Naive B cell (primary cell): ENCODE data around the gene KRT86. TPM values are rescaled to one million over a fixed set of nuclear protein-coding genes. Genes with fewer than 3 reads are reported as not detected.
A peak's percentile ranks its signal among the peaks of the same experiment; 100 is the strongest.

Experiments
- ATAC-seq, 2 donors: fragments of 150-1000 bp; cut with Tn5 transposase; 2 replicates each; pipeline ENCODE4 v1.10.0; 2021; ENCODE audit warnings: low read depth in 2 of 2, mild to moderate bottlenecking in 2 of 2, moderate library complexity in 2 of 2
- DNase-seq: peaks from one replicate; pipeline ENCODE4 v3.0.0; 2022
- H3K27ac Mint-ChIP-seq, 6 donors: one replicate each; pipeline ENCODE4 v1.8.0; 2020 to 2022; ENCODE audit warnings: mild to moderate bottlenecking in 6 of 6, mixed read lengths in 6 of 6, moderate library complexity in 5 of 6, inconsistent platforms in 2 of 6
- H3K27me3 Mint-ChIP-seq, 3 donors: one replicate each; pipeline ENCODE4 v1.8.0; 2021 to 2022; ENCODE audit warnings: mixed read lengths in 3 of 3, mild to moderate bottlenecking in 1 of 3
- H3K36me3 Mint-ChIP-seq, 2 donors: one replicate each; pipeline ENCODE4 v1.8.0; 2020 to 2022; ENCODE audit warnings: mixed read lengths in 2 of 2, inconsistent platforms in 1 of 2, mild to moderate bottlenecking in 1 of 2
- H3K4me1 Mint-ChIP-seq, 3 donors: one replicate each; pipeline ENCODE4 v1.8.0; 2020 to 2022; ENCODE audit warnings: mixed read lengths in 3 of 3, inconsistent platforms in 1 of 3, mild to moderate bottlenecking in 1 of 3, moderate library complexity in 1 of 3
- H3K4me3 Mint-ChIP-seq, 8 donors: one replicate each; pipeline ENCODE4 v1.8.0; 2020 to 2022; ENCODE audit warnings: mild to moderate bottlenecking in 8 of 8, mixed read lengths in 8 of 8, moderate library complexity in 8 of 8, inconsistent platforms in 2 of 8
- H3K9me3 Mint-ChIP-seq, 7 donors: one replicate each; pipeline ENCODE4 v1.8.0; 2020 to 2022; ENCODE audit warnings: mixed read lengths in 7 of 7, mild to moderate bottlenecking in 5 of 7, inconsistent platforms in 2 of 7, moderate library complexity in 1 of 7
- polyA plus RNA-seq, 6 donors: library from polyadenylated mRNA; unstranded; fragments of 300-500 nt; fragmentation: Illumina TruSeq; gene quantifications; one replicate each; pipeline ENCODE4 v1.2.3, GENCODE V29; 2021; ENCODE audit warnings: low read depth in 6 of 6

Gene KRT86
- polyA plus RNA-seq, 6 donors from 2014 or later, result not detected

- H3K9me3 Mint-ChIP-seq, result peaks cover 0 to 10% (median 1%) of the 10 kb centered on the region in 7 donors
- peaks cover 0 to 2% (median 0%) of the 10 kb centered on the region in 3 donors for H3K4me1 Mint-ChIP-seq
- H3K27me3 Mint-ChIP-seq, result peaks cover 70 to 84% (median 74%) of the 10 kb centered on the region in 3 donors
- no peak overlapping the region for H3K27ac Mint-ChIP-seq
- H3K4me3 Mint-ChIP-seq, result no peak overlapping the region
- DNase-seq, result no peak
- H3K36me3 Mint-ChIP-seq, result peaks cover 6 to 7% of the 10 kb centered on the region in 2 donors
- ATAC-seq, result no peak
These were observed 14.7 kb upstream of the KRT86 start for GRCh38 chr12:52259657-52260243.

GRCh38 chr12:52260361-52261207 is 13.9 kb upstream of the KRT86 start:
- Mint-ChIP-seq H3K4me1 (peaks cover 0 to 2% (median 0%) of the 10 kb centered on the region in 3 donors), H3K4me3 (no peak overlapping the region), H3K27ac (no peak overlapping the region), H3K9me3 (peaks cover 0 to 10% (median 1%) of the 10 kb centered on the region in 7 donors), H3K27me3 (peaks cover 62 to 75% (median 70%) of the 10 kb centered on the region in 3 donors), H3K36me3 (peaks cover 6% of the 10 kb centered on the region in 2 donors)
- no peak for ATAC-seq
- no peak for DNase-seq

- peaks cover 0 to 10% (median 1%) of the 10 kb centered on the region in 7 donors for H3K9me3 Mint-ChIP-seq
- peaks cover 0 to 2% (median 0%) of the 10 kb centered on the region in 3 donors for H3K4me1 Mint-ChIP-seq
- no peak overlapping the region for H3K4me3 Mint-ChIP-seq
- DNase-seq (no peak), ATAC-seq (no peak)
- peaks cover 56 to 70% (median 65%) of the 10 kb centered on the region in 3 donors for H3K27me3 Mint-ChIP-seq
- no peak overlapping the region for H3K27ac Mint-ChIP-seq
- peaks cover 3 to 6% of the 10 kb centered on the region in 2 donors for H3K36me3 Mint-ChIP-seq
These were observed 13.3 kb upstream of the KRT86 start for GRCh38 chr12:52261208-52261484.

- Mint-ChIP-seq H3K9me3 (peaks cover 0 to 10% (median 2%) of the 10 kb centered on the region in 7 donors), H3K27ac (no peak overlapping the region), H3K36me3 (peaks cover 3 to 6% of the 10 kb centered on the region in 2 donors), H3K4me1 (peaks cover 0 to 2% (median 0%) of the 10 kb centered on the region in 3 donors), H3K27me3 (peaks cover 52 to 64% (median 57%) of the 10 kb centered on the region in 3 donors), H3K4me3 (no peak overlapping the region)
- DNase-seq (no peak), ATAC-seq (no peak)
These were observed 12.2 kb upstream of the KRT86 start for GRCh38 chr12:52262286-52262685.

- H3K9me3 Mint-ChIP-seq, result peaks cover 0 to 10% (median 2%) of the 10 kb centered on the region in 7 donors
- no peak for ATAC-seq
- peaks cover 50 to 59% (median 53%) of the 10 kb centered on the region in 3 donors for H3K27me3 Mint-ChIP-seq
- DNase-seq, result no peak
- H3K4me1 Mint-ChIP-seq, result no peaks in the 10 kb centered on the region
- H3K27ac Mint-ChIP-seq, result no peak overlapping the region
- peaks cover 3 to 5% of the 10 kb centered on the region in 2 donors for H3K36me3 Mint-ChIP-seq
- H3K4me3 Mint-ChIP-seq, result no peak overlapping the region
These were observed 10.5 kb upstream of the KRT86 start for GRCh38 chr12:52263761-52264434.

GRCh38 chr12:52264435-52264825 is 10.0 kb upstream of the KRT86 start:
- H3K27ac Mint-ChIP-seq, result no peak overlapping the region
- H3K4me3 Mint-ChIP-seq, result no peak overlapping the region
- ATAC-seq (no peak), DNase-seq (no peak)
- H3K27me3 Mint-ChIP-seq, result peaks cover 47 to 57% (median 51%) of the 10 kb centered on the region in 3 donors
- peaks cover under 1 to 3% of the 10 kb centered on the region in 2 donors for H3K36me3 Mint-ChIP-seq
- H3K9me3 Mint-ChIP-seq, result peaks cover 0 to 10% (median 2%) of the 10 kb centered on the region in 7 donors
- no peaks in the 10 kb centered on the region for H3K4me1 Mint-ChIP-seq

- ATAC-seq (no peak), DNase-seq (no peak)
- Mint-ChIP-seq H3K27me3 (peaks cover 34 to 51% (median 42%) of the 10 kb centered on the region in 3 donors), H3K36me3 (peaks cover 0 to under 1% of the 10 kb centered on the region in 2 donors), H3K27ac (no peak overlapping the region), H3K4me3 (no peak overlapping the region), H3K9me3 (peaks cover 0 to 10% (median 2%) of the 10 kb centered on the region in 7 donors), H3K4me1 (no peaks in the 10 kb centered on the region)
These were observed 7.9 kb upstream of the KRT86 start for GRCh38 chr12:52266514-52266913.

GRCh38 chr12:52267266-52267665 is 7.2 kb upstream of the KRT86 start:
- H3K27ac Mint-ChIP-seq, result no peak overlapping the region
- ATAC-seq (no peak), DNase-seq (no peak)
- H3K9me3 Mint-ChIP-seq, result peaks cover 0 to 8% (median 2%) of the 10 kb centered on the region in 7 donors
- no peaks in the 10 kb centered on the region for H3K4me1 Mint-ChIP-seq
- no peaks in the 10 kb centered on the region for H3K36me3 Mint-ChIP-seq
- peaks cover 27 to 44% (median 41%) of the 10 kb centered on the region in 3 donors for H3K27me3 Mint-ChIP-seq
- peak overlapping the region in 1 of 8 donors; percentile 71 for H3K4me3 Mint-ChIP-seq

- Mint-ChIP-seq H3K36me3 (no peaks in the 10 kb centered on the region), H3K9me3 (peaks cover 0 to 7% (median 2%) of the 10 kb centered on the region in 7 donors), H3K27ac (no peak overlapping the region), H3K27me3 (peaks cover 22 to 39% (median 36%) of the 10 kb centered on the region in 3 donors), H3K4me3 (no peak overlapping the region), H3K4me1 (no peaks in the 10 kb centered on the region)
- ATAC-seq (no peak), DNase-seq (no peak)
These were observed 6.7 kb upstream of the KRT86 start for GRCh38 chr12:52267699-52268098.

- Mint-ChIP-seq H3K4me1 (no peaks in the 10 kb centered on the region), H3K4me3 (no peak overlapping the region), H3K27me3 (peaks cover 22 to 38% (median 36%) of the 10 kb centered on the region in 3 donors), H3K27ac (no peak overlapping the region), H3K36me3 (no peaks in the 10 kb centered on the region), H3K9me3 (peaks cover 0 to 7% (median 0%) of the 10 kb centered on the region in 7 donors)
- DNase-seq (no peak), ATAC-seq (no peak)
These were observed 6.2 kb upstream of the KRT86 start for GRCh38 chr12:52268212-52268611.

- DNase-seq (no peak), ATAC-seq (no peak)
- H3K27ac Mint-ChIP-seq, result no peak overlapping the region
- no peaks in the 10 kb centered on the region for H3K4me1 Mint-ChIP-seq
- H3K27me3 Mint-ChIP-seq, result peaks cover 28 to 48% (median 47%) of the 10 kb centered on the region in 3 donors
- H3K36me3 Mint-ChIP-seq, result no peaks in the 10 kb centered on the region
- no peak overlapping the region for H3K4me3 Mint-ChIP-seq
- peaks cover 0 to 3% (median 0%) of the 10 kb centered on the region in 7 donors for H3K9me3 Mint-ChIP-seq
These were observed 3.8 kb upstream of the KRT86 start for GRCh38 chr12:52270541-52271070.

- ATAC-seq, result no peak
These were observed 3.3 kb upstream of the KRT86 start for GRCh38 chr12:52271158-52271557.

GRCh38 chr12:52275686-52276085 is 1.2 kb downstream of the KRT86 start:
- DNase-seq, result no peak
- no peak overlapping the region for H3K4me3 Mint-ChIP-seq
- H3K27me3 Mint-ChIP-seq, result peaks cover 44 to 76% (median 71%) of the 10 kb centered on the region in 3 donors
- H3K4me1 Mint-ChIP-seq, result peaks cover 4 to 6% (median 4%) of the 10 kb centered on the region in 3 donors
- H3K27ac Mint-ChIP-seq, result peak overlapping the region in 1 of 6 donors; percentile 31
- H3K9me3 Mint-ChIP-seq, result no peaks in the 10 kb centered on the region
- H3K36me3 Mint-ChIP-seq, result no peaks in the 10 kb centered on the region
- no peak for ATAC-seq

More at GRCh38 chr12:52271158-52271557, 3.3 kb upstream of the KRT86 start:
- H3K9me3 Mint-ChIP-seq, result peaks cover 0 to 3% (median 0%) of the 10 kb centered on the region in 7 donors
- no peak for DNase-seq
- no peak overlapping the region for H3K4me3 Mint-ChIP-seq
- no peak overlapping the region for H3K27ac Mint-ChIP-seq
- H3K36me3 Mint-ChIP-seq, result no peaks in the 10 kb centered on the region
- peaks cover 30 to 54% (median 51%) of the 10 kb centered on the region in 3 donors for H3K27me3 Mint-ChIP-seq
- H3K4me1 Mint-ChIP-seq, result no peaks in the 10 kb centered on the region
